Ammon's horn (tissue), 1 donor: Measurements from ENCODE around the gene MTHFR.

ENCODE experiments used
- DNase-seq: peaks from one replicate; pipeline ENCODE4 v3.0.0-alpha.2; 2016; ENCODE audit warnings: low spot score

The MTHFR gene

GRCh38 chr1:11753555-11754208 is 52.1 kb downstream of the MTHFR start:
- no peak for DNase-seq

GRCh38 chr1:11752359-11753088 is 53.2 kb downstream of the MTHFR start:
- no peak for DNase-seq

GRCh38 chr1:11751087-11751486 is 54.7 kb downstream of the MTHFR start:
- DNase-seq, result no peak

GRCh38 chr1:11749996-11750395 is 55.8 kb downstream of the MTHFR start:
- no peak for DNase-seq

- peak; percentile 52 for DNase-seq
Observed at GRCh38 chr1:11749203-11749689, 56.5 kb downstream of the MTHFR start.

- DNase-seq, result no peak
Observed at GRCh38 chr1:11748294-11749202, 57.2 kb downstream of the MTHFR start.

GRCh38 chr1:11746795-11747487 is 58.8 kb downstream of the MTHFR start:
- peak; percentile 53 for DNase-seq

GRCh38 chr1:11746092-11746491 is 59.7 kb downstream of the MTHFR start:
- DNase-seq, result no peak

- DNase-seq, result no peak
Observed at GRCh38 chr1:11744287-11744686, 61.5 kb downstream of the MTHFR start.

- no peak for DNase-seq
Observed at GRCh38 chr1:11741919-11742558, 63.7 kb downstream of the MTHFR start.

GRCh38 chr1:11741482-11741881 is 64.3 kb downstream of the MTHFR start:
- DNase-seq, result no peak

GRCh38 chr1:11740258-11741192 is 65.2 kb downstream of the MTHFR start:
- no peak for DNase-seq

GRCh38 chr1:11738783-11739182 is 67.0 kb downstream of the MTHFR start:
- DNase-seq, result no peak

GRCh38 chr1:11738096-11738495 is 67.7 kb downstream of the MTHFR start:
- DNase-seq, result no peak

GRCh38 chr1:11736746-11737639 is 68.8 kb downstream of the MTHFR start:
- no peak for DNase-seq

- DNase-seq, result peak; percentile 98
Observed at GRCh38 chr1:11735854-11736745, 69.7 kb downstream of the MTHFR start, which contains the start of gene AGTRAP. Gene AGTRAP, plus strand, starts transcription at chr1:11736136. Its CDS starts 73 bp downstream, at chr1:11736209.
